ENCODE results near the gene MTAP.
"Not testable (repeated sequence)": the region's sequence is repeated elsewhere in the genome, so short reads cannot be mapped to it uniquely, and the experiment has no call there.

MTAP gene

GRCh38 chr9:21933281-21933680, 130.8 kb downstream of the MTAP start:
- DNase-seq: no peak

DNA sequence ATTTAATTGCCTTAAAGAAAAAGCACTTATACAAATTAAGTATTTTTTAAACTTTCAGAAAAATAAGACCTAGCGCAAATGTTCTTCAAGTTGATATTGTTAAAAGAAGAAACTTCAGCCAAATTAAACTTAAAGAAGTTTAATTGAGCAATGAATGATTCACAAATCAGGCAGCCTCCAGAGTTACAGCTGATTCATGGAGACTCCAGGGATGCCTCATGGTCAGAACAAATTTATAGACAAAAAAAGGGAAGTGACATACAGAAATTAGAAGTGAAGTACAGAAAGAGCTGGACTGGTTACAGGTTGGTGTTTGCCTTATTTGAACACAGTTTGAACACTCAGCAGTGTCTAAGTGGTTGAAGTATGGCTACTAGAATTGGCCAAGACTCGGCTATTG, 131.4 kb downstream of the MTAP start:
- DNase-seq: no peak

- no peak for DNase-seq
Measured at GRCh38 chr9:21935631-21936030, 133.2 kb downstream of the MTAP start.

DNA sequence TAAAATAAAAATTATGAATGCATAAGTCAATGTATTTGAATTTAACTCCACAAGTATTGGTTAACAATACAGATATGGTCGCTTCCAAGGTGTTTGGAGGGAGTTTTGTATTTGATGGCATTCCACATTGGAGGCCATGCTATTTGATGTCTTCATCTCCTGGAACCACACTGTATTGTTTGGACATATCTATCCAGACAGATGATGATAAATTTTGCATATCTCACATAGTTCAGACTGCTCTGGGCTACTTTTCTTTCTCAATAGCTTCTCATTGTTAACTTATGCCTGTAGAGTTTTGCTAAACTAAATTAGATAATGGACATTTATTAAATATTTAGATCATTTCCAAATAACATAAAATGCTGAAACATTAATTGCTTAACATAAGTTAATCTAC, 133.7 kb downstream of the MTAP start:
- no peak for DNase-seq

GRCh38 chr9:21941337-21941995, 139.0 kb downstream of the MTAP start:
- no peak for DNase-seq

DNA sequence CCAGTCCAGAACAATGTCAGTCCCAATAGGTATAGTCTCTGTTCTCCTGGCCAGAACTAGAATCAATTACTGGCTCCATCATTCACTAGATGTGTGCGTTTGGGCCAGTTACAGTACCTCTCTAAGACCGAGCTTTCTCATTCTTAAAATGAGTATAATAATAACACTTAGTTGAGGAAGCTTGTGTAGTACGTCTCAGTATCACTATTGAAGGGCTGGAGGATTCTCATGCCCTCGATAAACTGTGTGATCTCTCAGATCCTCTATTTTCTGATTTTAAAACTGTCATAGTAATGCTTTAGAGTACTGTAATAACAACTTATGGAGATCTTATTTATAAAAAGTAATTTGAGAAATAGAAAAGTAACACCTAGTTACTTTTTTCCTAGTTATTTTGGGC, 141.0 kb downstream of the MTAP start:
- no peak for DNase-seq

DNA sequence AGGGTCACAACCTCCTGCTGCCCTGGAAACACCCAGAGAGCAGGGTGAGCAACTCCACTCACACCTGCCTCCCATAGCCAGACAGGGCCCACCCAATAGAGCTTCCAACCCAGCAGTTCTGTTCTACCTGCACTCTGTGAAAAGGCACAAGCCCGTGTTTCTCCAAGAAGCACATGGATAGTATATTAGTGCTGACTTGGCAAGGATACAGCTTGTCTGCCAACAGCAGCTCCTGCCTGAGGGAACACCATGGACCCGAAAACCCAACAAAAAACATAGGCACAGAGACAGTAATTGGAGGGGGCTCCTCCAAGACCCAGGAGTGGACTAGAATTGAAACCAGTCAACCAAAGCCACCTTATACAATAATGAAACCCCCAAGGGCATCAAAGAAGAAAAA, 143.2 kb downstream of the MTAP start:
- DNase-seq: no peak

DNA sequence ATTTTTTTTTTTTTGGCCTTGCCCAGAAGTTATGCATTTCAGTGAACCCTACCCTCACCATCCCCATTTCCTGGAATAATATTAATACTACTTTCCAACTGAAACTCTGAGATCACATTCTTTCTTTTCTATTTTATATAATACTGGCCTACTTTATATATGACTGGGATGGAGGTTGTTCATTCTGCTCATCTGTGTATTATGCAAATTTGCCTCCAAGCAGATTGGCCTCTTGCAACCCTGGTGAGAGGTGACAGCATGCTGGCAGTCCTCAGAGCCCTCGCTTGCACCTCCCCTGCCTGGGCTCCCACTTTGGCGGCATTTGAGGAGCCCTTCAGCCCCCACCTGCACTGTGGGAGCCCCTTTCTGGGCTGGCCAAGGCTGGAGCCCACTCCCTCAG, 156.4 kb downstream of the MTAP start:
- DNase-seq: no peak

DNA sequence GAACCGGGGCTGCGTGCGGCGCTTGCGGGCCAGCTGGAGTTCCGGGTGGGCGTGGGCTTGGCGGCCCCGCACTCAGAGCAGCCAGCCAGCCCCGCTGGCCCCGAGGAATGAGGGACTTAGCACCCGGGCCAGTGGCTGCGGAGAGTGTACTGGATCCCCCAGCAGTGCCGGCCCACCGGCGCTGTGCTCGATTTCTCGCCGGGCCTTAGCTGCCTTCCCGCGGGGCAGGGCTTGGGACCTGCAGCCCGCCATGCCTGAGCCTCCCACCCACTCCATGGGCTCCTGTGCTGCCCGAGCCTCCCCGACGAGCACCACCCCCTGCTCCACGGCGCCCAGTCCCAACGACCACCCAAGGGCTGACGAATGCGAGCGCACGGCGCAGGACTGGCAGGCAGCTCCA, 156.8 kb downstream of the MTAP start:
- not testable (repeated sequence) for DNase-seq

DNA sequence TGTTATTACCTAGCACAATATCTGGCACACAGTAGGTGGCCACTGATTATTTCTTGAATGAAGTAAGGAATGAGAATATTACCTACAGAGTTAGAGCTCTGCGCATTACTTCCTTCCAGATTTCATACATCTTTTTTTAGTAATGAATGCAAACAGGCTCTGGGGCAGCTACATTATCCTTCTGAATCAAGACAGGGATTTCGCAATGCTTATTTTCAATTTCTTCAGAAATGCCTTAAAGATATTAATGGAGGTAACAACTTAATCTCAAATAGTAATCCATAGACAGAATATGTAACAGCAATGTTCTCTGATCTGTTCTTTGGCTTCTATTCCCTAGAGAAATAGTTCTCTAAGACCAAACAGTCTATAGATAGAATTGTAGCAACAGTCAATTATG, 159.1 kb downstream of the MTAP start:
- no peak for DNase-seq

DNA sequence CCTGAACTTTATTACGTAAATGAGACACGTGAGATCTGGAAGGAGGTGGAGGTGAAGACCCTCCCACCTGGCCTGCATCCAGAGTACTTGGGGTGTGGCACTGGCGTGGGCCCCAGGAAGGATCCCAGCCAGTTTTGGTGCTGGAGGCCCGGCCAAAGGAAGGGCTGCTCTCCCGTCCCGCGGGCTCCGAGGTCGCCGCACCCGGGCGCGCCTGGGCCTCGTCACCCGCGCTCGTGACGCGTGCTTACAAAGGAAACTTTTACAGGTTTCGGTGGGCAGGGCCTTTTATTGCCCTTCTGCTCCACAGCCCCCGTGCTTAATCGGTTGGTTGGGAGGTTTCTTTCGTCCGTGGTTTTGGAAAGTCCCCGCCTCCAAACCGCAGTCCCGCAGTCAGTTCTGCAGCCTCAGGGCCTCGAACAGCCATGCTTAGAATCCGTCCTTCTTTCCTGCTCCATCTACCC, 162.5 kb downstream of the MTAP start:
- DNase-seq: no peak

DNA sequence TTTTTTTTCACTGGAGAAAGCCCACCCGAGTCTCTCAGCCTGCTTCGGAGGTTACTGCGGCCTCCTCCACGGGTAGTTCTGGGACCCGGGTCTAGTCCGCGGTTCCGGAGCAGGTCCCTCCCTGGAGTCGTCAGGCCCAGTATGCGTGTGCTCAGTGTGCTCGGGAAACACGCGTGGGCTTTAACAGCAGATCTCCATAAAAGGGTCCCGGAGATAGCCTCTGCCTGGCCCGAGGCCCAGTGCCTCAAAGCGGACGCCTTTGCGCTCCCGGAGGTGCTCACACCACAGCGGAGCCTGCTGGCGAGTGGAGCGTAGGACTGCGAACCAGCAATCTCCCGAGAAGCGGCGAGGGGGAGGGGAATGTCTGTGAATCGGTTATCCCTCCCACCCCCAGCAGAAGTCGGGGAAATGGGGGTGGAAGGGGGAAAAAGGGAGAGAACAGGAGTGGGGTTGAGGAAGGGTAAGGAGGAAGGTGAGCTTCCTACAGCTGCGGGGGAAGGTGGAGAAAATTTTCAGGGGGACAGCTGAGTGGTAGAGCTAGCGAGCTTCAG, 163.0 kb downstream of the MTAP start:
- DNase-seq: no peak

GRCh38 chr9:21966140-21966851, 163.9 kb downstream of the MTAP start:
- no peak for DNase-seq

DNA sequence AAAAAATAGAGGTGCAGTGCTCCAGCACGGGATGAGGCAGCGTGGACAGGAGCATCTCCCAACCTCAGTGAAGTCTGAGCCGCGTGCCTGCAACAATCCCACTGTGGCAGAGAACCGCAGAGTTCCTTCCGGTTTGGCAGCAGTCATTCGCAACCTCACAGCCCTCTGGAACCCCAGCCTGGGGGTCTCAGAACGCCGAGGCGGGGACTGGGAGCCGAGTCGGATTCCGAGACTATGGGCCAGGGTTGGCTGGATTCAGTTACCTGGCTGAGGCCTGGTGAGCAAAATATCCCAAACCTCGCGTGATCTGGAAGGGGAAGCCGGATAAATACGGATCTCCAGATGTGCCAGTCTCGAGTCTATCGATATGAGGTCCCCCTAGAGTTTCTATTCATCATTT, 164.7 kb downstream of the MTAP start:
- DNase-seq: no peak

DNA sequence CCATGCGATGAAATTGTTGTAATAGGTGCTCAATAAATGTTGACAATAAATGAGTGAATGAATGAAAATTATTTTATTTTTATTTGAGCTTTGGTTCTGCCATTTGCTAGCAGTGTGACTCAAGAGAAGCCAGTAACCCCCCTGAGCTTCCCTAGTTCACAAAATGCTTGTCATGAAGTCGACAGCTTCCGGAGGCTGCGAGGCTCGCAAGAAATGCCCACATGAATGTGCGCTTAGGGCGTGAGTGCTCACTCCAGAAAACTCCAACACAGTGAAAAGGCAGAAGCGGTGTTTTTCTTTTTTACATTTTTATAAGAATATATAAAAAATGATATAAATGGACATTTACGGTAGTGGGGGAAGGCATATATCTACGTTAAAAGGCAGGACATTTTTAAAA, 165.3 kb downstream of the MTAP start:
- DNase-seq: no peak

DNA sequence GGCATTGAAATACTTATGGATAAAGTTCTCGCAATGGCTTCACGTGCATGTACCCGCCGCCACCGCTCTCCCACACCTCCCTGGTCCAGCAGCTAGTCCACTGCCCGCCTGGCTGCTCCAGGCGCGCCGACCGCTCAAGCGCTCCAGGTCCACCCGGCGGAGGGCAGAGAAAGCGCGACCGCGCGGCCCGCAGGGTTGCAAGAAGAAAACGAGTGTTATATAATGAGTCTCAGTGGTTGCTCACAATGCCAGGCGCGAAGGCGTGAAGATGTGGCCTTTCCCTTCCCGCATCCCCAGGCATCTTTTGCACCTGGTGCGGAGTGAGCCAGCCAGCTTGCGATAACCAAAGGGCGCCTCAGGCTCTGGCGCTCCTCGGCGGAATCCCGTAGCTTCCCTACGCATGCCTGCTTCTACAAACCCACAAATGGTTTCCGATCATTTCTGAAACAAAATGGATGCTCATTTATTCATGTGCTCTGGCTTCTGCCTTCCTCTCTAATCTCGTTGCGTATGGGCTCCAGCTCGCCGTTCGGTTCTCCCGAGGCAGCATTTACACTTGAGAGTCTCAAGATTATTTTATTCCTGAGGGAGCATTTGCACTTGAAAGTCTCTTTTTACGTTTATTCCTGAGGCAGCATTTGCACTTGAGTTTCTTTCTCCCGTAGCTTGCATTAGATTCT, 166.0 kb downstream of the MTAP start:
- no peak for DNase-seq

- no peak for DNase-seq
Measured at GRCh38 chr9:21969011-21969940, 166.8 kb downstream of the MTAP start.

- DNase-seq: no peak
Measured at GRCh38 chr9:21969951-21970799, 167.7 kb downstream of the MTAP start.

DNA sequence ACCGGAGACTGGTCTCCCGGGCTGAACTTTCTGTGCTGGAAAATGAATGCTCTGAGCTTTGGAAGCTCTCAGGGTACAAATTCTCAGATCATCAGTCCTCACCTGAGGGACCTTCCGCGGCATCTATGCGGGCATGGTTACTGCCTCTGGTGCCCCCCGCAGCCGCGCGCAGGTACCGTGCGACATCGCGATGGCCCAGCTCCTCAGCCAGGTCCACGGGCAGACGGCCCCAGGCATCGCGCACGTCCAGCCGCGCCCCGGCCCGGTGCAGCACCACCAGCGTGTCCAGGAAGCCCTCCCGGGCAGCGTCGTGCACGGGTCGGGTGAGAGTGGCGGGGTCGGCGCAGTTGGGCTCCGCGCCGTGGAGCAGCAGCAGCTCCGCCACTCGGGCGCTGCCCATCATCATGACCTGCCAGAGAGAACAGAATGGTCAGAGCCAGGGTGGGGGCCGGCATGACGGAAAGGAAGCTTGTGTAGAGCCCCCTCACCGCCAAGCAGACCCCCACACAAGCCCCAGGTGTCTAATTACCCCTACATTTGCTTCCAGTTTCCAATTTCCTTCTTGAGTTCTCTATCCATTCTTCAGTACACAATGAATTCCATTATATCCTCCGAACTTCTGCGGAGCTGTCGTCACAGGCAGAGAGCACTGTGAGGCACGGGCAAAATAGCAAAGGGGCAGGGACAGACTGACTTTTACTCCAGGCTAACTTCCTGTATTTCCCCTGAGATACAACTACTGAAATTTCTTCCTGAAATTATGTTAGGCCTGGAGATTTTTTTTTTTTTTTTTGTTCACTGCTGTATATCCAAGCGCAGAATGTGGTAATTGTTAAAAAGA, 168.6 kb downstream of the MTAP start:
- DNase-seq: no peak

- no peak for DNase-seq
Measured at GRCh38 chr9:21972361-21972760, 169.9 kb downstream of the MTAP start.

DNA sequence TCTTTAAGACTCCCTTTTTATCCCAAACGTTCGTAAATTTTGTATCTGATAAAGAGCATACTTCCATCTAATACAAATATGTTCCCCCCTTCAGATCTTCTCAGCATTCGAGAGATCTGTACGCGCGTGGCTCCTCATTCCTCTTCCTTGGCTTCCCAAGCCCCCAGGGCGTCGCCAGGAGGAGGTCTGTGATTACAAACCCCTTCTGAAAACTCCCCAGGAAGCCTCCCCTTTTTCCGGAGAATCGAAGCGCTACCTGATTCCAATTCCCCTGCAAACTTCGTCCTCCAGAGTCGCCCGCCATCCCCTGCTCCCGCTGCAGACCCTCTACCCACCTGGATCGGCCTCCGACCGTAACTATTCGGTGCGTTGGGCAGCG, 171.9 kb downstream of the MTAP start:
- no peak for DNase-seq

All from activated naive CD4-positive, alpha-beta T cell (primary cell).